ENCODE data around the gene EARS2. TPM values are rescaled to one million over a fixed set of nuclear protein-coding genes. Genes with fewer than 3 reads are reported as not detected.

The EARS2 gene
- total and polyA plus RNA-seq, 3 experiments from 2014 or later: 14.1 to 28.5 (median 26.9) TPM

DNA sequence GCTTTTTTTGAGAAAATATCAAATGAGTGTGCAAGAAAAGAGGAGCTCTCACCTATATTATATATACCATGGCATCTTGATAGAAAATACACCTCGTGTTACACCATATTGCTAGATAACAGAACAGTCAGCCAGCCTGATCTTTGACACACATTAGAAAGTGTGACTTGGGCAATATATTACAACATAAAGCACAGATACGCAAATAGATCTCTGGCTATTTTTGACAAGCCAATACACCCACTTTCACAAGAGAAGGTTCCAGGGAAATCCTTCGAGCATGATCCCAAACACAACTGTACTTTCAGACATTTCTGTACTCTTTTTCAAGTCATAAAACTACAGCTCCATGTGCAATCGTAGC, 56.3 kb downstream of the EARS2 start:
- no peak overlapping the region for H3K27ac ChIP-seq (ENCODE audit: low read depth, low read length)
- ChIA-PET CTCF (interaction anchor here (2.3 kb wide), 1 partner anchor 66 kb away, joined by 11 read pairs; no protein-coding TSS in a partner anchor), POLR2A (interaction anchor here (0.6 kb wide), 1 partner anchor 10 kb away, joined by 3 read pairs; no protein-coding TSS in a partner anchor)
- H3K27me3 ChIP-seq (ENCODE audit: insufficient read depth, low read length, poor library complexity, severe bottlenecking): no peaks in the 10 kb centered on the region
- H3K9me3 ChIP-seq (ENCODE audit: low read length): no peaks in the 10 kb centered on the region
- peaks cover 63 to 90% (median 68%) of the 10 kb centered on the region in 3 donors for H3K4me1 Mint-ChIP-seq
- no peaks in the 10 kb centered on the region for H3K36me3 ChIP-seq (ENCODE audit: insufficient read depth, low read length)
- H3K4me3 Mint-ChIP-seq: no peak overlapping the region
- no peaks in the 10 kb centered on the region for H3K27me3 Mint-ChIP-seq
- peaks cover 30% of the 10 kb centered on the region for H3K4me1 ChIP-seq (ENCODE audit: insufficient read depth, low read length)
- no peak for DNase-seq
- H3K27ac Mint-ChIP-seq: peak overlapping the region in 3 of 8 donors; percentile 36 to 64 (median 36)
- H3K4me3 ChIP-seq (ENCODE audit: low read length): no peak overlapping the region
- H3K36me3 Mint-ChIP-seq: peaks cover 0 to 50% (median 3%) of the 10 kb centered on the region in 3 donors
- H3K9me3 Mint-ChIP-seq: no peaks in the 10 kb centered on the region

- Mint-ChIP-seq H3K27me3 (no peaks in the 10 kb centered on the region), H3K4me3 (no peak overlapping the region), H3K9me3 (no peaks in the 10 kb centered on the region), H3K36me3 (peaks cover 0 to 55% (median 6%) of the 10 kb centered on the region in 3 donors), H3K27ac (peak overlapping the region in 2 of 8 donors; percentile 36 to 64), H3K4me1 (peaks cover 57 to 89% (median 63%) of the 10 kb centered on the region in 3 donors)
- POLR2A ChIA-PET: interaction anchor here (0.6 kb wide), 1 partner anchor 9 kb away, joined by 3 read pairs; no protein-coding TSS in a partner anchor
- Histone ChIP-seq H3K27ac (ENCODE audit: low read depth, low read length) (no peak overlapping the region), H3K9me3 (ENCODE audit: low read length) (no peaks in the 10 kb centered on the region), H3K4me1 (ENCODE audit: insufficient read depth, low read length) (peaks cover 25% of the 10 kb centered on the region), H3K4me3 (ENCODE audit: low read length) (no peak overlapping the region), H3K27me3 (ENCODE audit: insufficient read depth, low read length, poor library complexity, severe bottlenecking) (no peaks in the 10 kb centered on the region), H3K36me3 (ENCODE audit: insufficient read depth, low read length) (peaks cover 5% of the 10 kb centered on the region)
- DNase-seq: no peak
- CTCF ChIA-PET: interaction anchor here (1.1 to 2.3 kb wide), 2 partner anchors 10 to 65 kb away, joined by 3 to 11 read pairs; no protein-coding TSS in a partner anchor
Measured at GRCh38 chr16:23500212-23500861, 56.8 kb downstream of the EARS2 start.

DNA sequence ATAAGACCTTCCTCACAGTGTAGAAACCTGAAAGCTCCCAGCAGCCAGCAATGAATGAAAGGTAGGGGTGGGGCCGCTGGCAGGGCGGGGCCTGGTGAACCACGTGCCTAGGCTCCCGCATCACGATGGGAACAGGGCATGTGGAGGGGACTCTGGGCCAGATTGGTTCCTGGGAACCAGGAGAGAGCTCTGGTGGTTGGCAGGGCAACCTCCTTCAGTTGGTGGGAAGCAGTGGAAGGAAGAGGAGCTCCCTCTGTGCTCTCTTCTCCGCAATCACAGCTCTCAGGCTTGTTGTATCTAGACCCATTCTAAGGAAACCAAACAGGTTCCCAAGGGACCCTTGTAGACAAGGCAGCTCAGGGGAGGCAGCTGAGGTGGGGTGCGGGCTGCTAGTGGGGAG, 57.3 kb downstream of the EARS2 start:
- DNase-seq: no peak
- peaks cover 52 to 84% (median 58%) of the 10 kb centered on the region in 3 donors for H3K4me1 Mint-ChIP-seq
- peak overlapping the region in 1 of 8 donors; percentile 36 for H3K27ac Mint-ChIP-seq
- ChIA-PET CTCF (interaction anchor here (0.7 to 2.3 kb wide), 3 partner anchors 9 to 65 kb away, joined by 3 to 11 read pairs (median 3); no protein-coding TSS in a partner anchor), POLR2A (no interaction called here)
- Histone ChIP-seq H3K4me3 (ENCODE audit: low read length) (no peak overlapping the region), H3K36me3 (ENCODE audit: insufficient read depth, low read length) (peaks cover 10% of the 10 kb centered on the region), H3K27ac (ENCODE audit: low read depth, low read length) (no peak overlapping the region), H3K4me1 (ENCODE audit: insufficient read depth, low read length) (peaks cover 20% of the 10 kb centered on the region), H3K27me3 (ENCODE audit: insufficient read depth, low read length, poor library complexity, severe bottlenecking) (no peaks in the 10 kb centered on the region), H3K9me3 (ENCODE audit: low read length) (no peaks in the 10 kb centered on the region)
- no peaks in the 10 kb centered on the region for H3K27me3 Mint-ChIP-seq
- H3K4me3 Mint-ChIP-seq: no peak overlapping the region
- peaks cover 0 to 61% (median 9%) of the 10 kb centered on the region in 3 donors for H3K36me3 Mint-ChIP-seq
- no peaks in the 10 kb centered on the region for H3K9me3 Mint-ChIP-seq

GRCh38 chr16:23498863-23499262, 58.3 kb downstream of the EARS2 start:
- ChIA-PET CTCF (no interaction called here), POLR2A (interaction anchor here (0.7 kb wide), 1 partner anchor 95 kb away, joined by 6 read pairs; no protein-coding TSS in a partner anchor)
- Mint-ChIP-seq H3K27ac (peak overlapping the region in 4 of 8 donors; percentile 6 to 51 (median 27)), H3K4me3 (no peak overlapping the region), H3K36me3 (peaks cover 3 to 69% (median 11%) of the 10 kb centered on the region in 3 donors), H3K9me3 (no peaks in the 10 kb centered on the region), H3K27me3 (no peaks in the 10 kb centered on the region), H3K4me1 (peaks cover 44 to 75% (median 48%) of the 10 kb centered on the region in 3 donors)
- no peaks in the 10 kb centered on the region for H3K27me3 ChIP-seq (ENCODE audit: insufficient read depth, low read length, poor library complexity, severe bottlenecking)
- peaks cover 11% of the 10 kb centered on the region for H3K4me1 ChIP-seq (ENCODE audit: insufficient read depth, low read length)
- H3K27ac ChIP-seq (ENCODE audit: low read depth, low read length): no peak overlapping the region
- peaks cover 15% of the 10 kb centered on the region for H3K36me3 ChIP-seq (ENCODE audit: insufficient read depth, low read length)
- DNase-seq: no peak
- H3K4me3 ChIP-seq (ENCODE audit: low read length): no peak overlapping the region
- H3K9me3 ChIP-seq (ENCODE audit: low read length): no peaks in the 10 kb centered on the region

- Mint-ChIP-seq H3K9me3 (no peaks in the 10 kb centered on the region), H3K4me3 (no peak overlapping the region), H3K27me3 (no peaks in the 10 kb centered on the region), H3K27ac (peak overlapping the region in 3 of 8 donors; percentile 7 to 64 (median 19)), H3K4me1 (peaks cover 37 to 62% (median 42%) of the 10 kb centered on the region in 3 donors), H3K36me3 (peaks cover 6 to 76% (median 15%) of the 10 kb centered on the region in 3 donors)
- DNase-seq: no peak
- Histone ChIP-seq H3K27me3 (ENCODE audit: insufficient read depth, low read length, poor library complexity, severe bottlenecking) (no peaks in the 10 kb centered on the region), H3K27ac (ENCODE audit: low read depth, low read length) (no peak overlapping the region), H3K36me3 (ENCODE audit: insufficient read depth, low read length) (peaks cover 28% of the 10 kb centered on the region), H3K4me3 (ENCODE audit: low read length) (no peak overlapping the region), H3K4me1 (ENCODE audit: insufficient read depth, low read length) (peaks cover 6% of the 10 kb centered on the region), H3K9me3 (ENCODE audit: low read length) (no peaks in the 10 kb centered on the region)
- CTCF ChIA-PET: interaction anchor here (0.7 to 0.9 kb wide), 2 partner anchors 15 to 62 kb away, joined by 3 to 4 read pairs; no protein-coding TSS in a partner anchor
- POLR2A ChIA-PET: no interaction called here
Measured at GRCh38 chr16:23497543-23497868, 59.6 kb downstream of the EARS2 start.

DNA sequence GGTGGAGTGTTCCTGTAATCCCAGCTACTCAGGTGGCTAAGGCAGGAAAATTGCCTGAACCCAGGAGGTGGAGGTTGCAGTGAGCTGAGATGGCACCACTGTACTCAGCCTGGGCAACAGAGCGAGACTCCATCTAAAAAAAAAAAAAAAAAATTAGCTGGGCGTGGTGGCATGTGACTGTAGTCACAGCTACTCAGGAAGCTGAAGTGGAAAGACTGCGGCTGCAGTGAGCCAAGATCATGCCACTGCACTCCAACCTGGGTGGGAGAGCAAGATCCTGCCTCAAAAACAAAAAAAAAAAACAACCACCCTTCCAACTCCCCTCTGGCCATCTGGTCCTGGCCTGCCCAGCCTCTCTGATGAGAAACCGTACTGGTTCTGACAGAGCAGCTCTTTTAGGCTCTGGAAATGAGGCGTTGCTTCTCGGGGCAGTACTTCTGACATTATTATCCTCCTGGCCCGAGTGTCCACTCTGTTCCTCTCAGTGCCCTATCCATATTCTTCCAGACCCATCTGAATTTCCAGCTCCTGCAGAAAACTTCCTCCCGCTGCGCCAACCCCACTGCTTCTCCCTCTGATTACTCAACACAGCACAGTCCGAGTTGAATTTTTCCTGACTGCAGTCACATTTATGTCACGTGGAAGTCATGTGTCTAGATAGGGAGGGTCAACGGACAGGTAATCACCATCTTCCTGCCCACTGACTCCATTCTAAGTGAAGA, 60.2 kb downstream of the EARS2 start:
- H3K27me3 Mint-ChIP-seq: no peaks in the 10 kb centered on the region
- ChIA-PET POLR2A (no interaction called here), CTCF (interaction anchor here (0.7 to 1.2 kb wide), 3 partner anchors 14 to 61 kb away, joined by 3 to 4 read pairs (median 3); no protein-coding TSS in a partner anchor)
- Histone ChIP-seq H3K27ac (ENCODE audit: low read depth, low read length) (no peak overlapping the region), H3K27me3 (ENCODE audit: insufficient read depth, low read length, poor library complexity, severe bottlenecking) (no peaks in the 10 kb centered on the region), H3K4me3 (ENCODE audit: low read length) (no peak overlapping the region), H3K36me3 (ENCODE audit: insufficient read depth, low read length) (peaks cover 34% of the 10 kb centered on the region), H3K9me3 (ENCODE audit: low read length) (no peaks in the 10 kb centered on the region), H3K4me1 (ENCODE audit: insufficient read depth, low read length) (peaks cover 6% of the 10 kb centered on the region)
- H3K4me3 Mint-ChIP-seq: no peak overlapping the region
- no peak for DNase-seq
- H3K4me1 Mint-ChIP-seq: peaks cover 33 to 57% (median 37%) of the 10 kb centered on the region in 3 donors
- no peaks in the 10 kb centered on the region for H3K9me3 Mint-ChIP-seq
- peaks cover 6 to 76% (median 18%) of the 10 kb centered on the region in 3 donors for H3K36me3 Mint-ChIP-seq
- H3K27ac Mint-ChIP-seq: peak overlapping the region in 5 of 8 donors; percentile 7 to 56 (median 21)

DNA sequence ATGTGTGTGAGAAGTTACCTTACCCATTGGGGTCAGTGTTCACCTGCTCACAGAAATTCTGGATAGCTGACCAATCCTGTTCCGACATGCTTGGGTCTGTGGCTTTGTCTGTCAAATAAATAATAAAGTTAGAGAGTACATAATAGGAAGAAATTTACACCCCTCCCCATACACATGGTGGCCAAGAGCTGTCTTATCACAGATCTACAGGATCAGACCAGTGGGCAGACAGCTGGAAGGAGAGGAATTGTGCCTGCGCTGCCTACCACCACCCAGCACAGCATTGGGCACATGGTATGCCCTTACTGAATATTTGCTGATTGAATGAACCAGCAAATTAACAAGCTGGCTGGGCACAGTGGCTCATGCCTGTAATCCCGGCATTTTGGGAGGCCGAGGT, 61.5 kb downstream of the EARS2 start:
- H3K9me3 Mint-ChIP-seq: no peaks in the 10 kb centered on the region
- Histone ChIP-seq H3K9me3 (ENCODE audit: low read length) (no peaks in the 10 kb centered on the region), H3K4me3 (ENCODE audit: low read length) (no peak overlapping the region), H3K27ac (ENCODE audit: low read depth, low read length) (no peak overlapping the region), H3K36me3 (ENCODE audit: insufficient read depth, low read length) (peaks cover 44% of the 10 kb centered on the region), H3K4me1 (ENCODE audit: insufficient read depth, low read length) (peaks cover 6% of the 10 kb centered on the region), H3K27me3 (ENCODE audit: insufficient read depth, low read length, poor library complexity, severe bottlenecking) (no peaks in the 10 kb centered on the region)
- no peak for DNase-seq
- ChIA-PET CTCF (no interaction called here), POLR2A (no interaction called here)
- no peaks in the 10 kb centered on the region for H3K27me3 Mint-ChIP-seq
- peaks cover 26 to 44% (median 27%) of the 10 kb centered on the region in 3 donors for H3K4me1 Mint-ChIP-seq
- H3K36me3 Mint-ChIP-seq: peaks cover 14 to 76% (median 21%) of the 10 kb centered on the region in 3 donors
- peak overlapping the region in 3 of 8 donors; percentile 15 to 70 (median 21) for H3K27ac Mint-ChIP-seq
- H3K4me3 Mint-ChIP-seq: no peak overlapping the region

DNA sequence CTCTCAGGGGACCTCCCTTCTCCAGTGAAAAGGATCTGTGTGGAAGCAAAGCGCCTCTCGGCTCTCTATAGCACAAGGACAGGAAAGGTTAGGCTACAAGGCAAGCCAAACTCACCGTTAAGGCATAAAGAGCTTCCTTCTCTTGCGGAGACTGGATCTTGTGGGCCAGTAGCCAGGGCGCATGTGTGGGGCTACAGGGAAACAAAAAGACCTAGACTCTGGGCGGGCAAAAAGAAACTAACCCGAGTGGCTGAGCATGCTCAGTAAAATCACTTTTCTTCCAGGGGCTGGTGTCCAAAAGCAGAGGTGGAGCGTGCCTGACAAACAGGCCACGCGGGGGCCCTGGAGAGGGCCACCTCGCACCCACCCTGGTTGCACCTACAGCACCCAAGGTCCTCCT, 63.0 kb downstream of the EARS2 start:
- DNase-seq: no peak
- H3K4me1 Mint-ChIP-seq: peaks cover 17 to 29% (median 20%) of the 10 kb centered on the region in 3 donors
- Histone ChIP-seq H3K36me3 (ENCODE audit: insufficient read depth, low read length) (peaks cover 51% of the 10 kb centered on the region), H3K9me3 (ENCODE audit: low read length) (no peaks in the 10 kb centered on the region), H3K4me3 (ENCODE audit: low read length) (no peak overlapping the region), H3K4me1 (ENCODE audit: insufficient read depth, low read length) (peaks cover 6% of the 10 kb centered on the region), H3K27me3 (ENCODE audit: insufficient read depth, low read length, poor library complexity, severe bottlenecking) (no peaks in the 10 kb centered on the region), H3K27ac (ENCODE audit: low read depth, low read length) (no peak overlapping the region)
- POLR2A ChIA-PET: no interaction called here
- peak overlapping the region in 1 of 7 donors; percentile 68 for H3K4me3 Mint-ChIP-seq
- H3K36me3 Mint-ChIP-seq: peaks cover 15 to 81% (median 29%) of the 10 kb centered on the region in 3 donors
- H3K9me3 Mint-ChIP-seq: no peaks in the 10 kb centered on the region
- no peaks in the 10 kb centered on the region for H3K27me3 Mint-ChIP-seq
- CTCF ChIA-PET: no interaction called here
- H3K27ac Mint-ChIP-seq: peak overlapping the region in 2 of 8 donors; percentile 51 to 68

Measured in CD8-positive, alpha-beta memory T cell (primary cell).